Measurements from ENCODE around the gene GPR50. TPM values are rescaled to one million over a fixed set of nuclear protein-coding genes. Genes with fewer than 3 reads are reported as not detected.

Gene GPR50
- polyA plus RNA-seq, 2 donors, result 0.04 to 0.09 TPM

DNA sequence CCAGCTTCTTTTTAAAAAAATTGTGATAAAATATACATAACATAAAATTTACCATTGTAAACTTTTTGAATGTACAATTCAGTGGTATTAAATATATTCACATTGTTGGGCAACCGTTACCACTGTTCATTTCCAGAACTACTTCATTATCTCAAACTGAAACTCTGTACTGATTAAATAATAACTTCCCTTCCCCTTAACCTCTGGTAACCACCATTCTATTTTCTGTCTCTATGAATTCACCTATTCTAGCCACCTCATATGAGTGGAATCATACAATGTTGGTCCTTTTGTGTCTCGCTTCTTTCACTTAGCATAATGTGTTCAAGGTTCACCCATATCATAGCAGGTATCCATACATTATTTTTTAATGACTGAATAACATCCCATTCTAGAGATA, 8.3 kb downstream of the GPR50 start:
- Histone ChIP-seq H3K4me3 (ENCODE audit: low read depth in 1 of 2, low read length in 2 of 2) (no peak overlapping the region), H3K27ac (ENCODE audit: low read depth in 2 of 2, low read length in 1 of 2) (no peak overlapping the region), H3K27me3 (ENCODE audit: control insufficient read depth in 1 of 2, insufficient read depth in 2 of 2, low read length in 2 of 2) (peaks cover 0 to 4% of the 10 kb centered on the region in 2 donors), H3K4me1 (ENCODE audit: control insufficient read depth in 2 of 2, insufficient read depth in 2 of 2, low read length in 1 of 2) (no peaks in the 10 kb centered on the region), H3K9me3 (ENCODE audit: control insufficient read depth in 2 of 2, insufficient read depth in 1 of 2, low read depth in 1 of 2, low read length in 1 of 2) (peaks cover 0 to 4% of the 10 kb centered on the region in 2 donors), H3K36me3 (ENCODE audit: control insufficient read depth in 2 of 2, insufficient read depth in 2 of 2, low read length in 1 of 2) (no peaks in the 10 kb centered on the region)
- WGBS, 2 donors, result 59 to 78% methylated on average over 2 of the region's 2 CpGs

DNA sequence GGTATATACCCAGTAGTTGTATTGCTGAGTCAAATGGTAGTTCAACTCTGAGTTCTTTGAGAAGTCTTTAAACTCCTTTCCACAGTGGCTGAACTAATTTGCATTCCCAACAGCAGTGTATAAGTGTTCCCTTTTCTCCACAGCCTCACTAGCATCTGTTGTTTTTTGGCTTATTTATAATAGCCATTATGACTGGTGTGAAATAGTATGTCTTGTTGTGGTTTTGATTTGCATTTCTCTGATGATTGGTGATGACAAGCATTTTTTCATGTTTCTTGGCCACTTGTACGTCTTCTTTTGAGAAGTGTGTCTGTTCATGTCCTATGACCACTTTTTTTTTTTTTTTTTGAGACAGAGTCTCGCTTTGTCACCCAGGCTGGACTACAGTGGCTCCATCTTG, 30.5 kb downstream of the GPR50 start:
- Histone ChIP-seq H3K9me3 (ENCODE audit: control insufficient read depth in 2 of 2, insufficient read depth in 1 of 2, low read depth in 1 of 2, low read length in 1 of 2) (no peaks in the 10 kb centered on the region), H3K36me3 (ENCODE audit: control insufficient read depth in 2 of 2, insufficient read depth in 2 of 2, low read length in 1 of 2) (no peaks in the 10 kb centered on the region), H3K27ac (ENCODE audit: low read depth in 2 of 2, low read length in 1 of 2) (no peak overlapping the region), H3K4me3 (ENCODE audit: low read depth in 1 of 2, low read length in 2 of 2) (no peak overlapping the region), H3K27me3 (ENCODE audit: control insufficient read depth in 1 of 2, insufficient read depth in 2 of 2, low read length in 2 of 2) (no peaks in the 10 kb centered on the region), H3K4me1 (ENCODE audit: control insufficient read depth in 2 of 2, insufficient read depth in 2 of 2, low read length in 1 of 2) (no peaks in the 10 kb centered on the region)
- 52 to 53% methylated on average over 2 of the region's 2 CpGs for WGBS, 2 donors

DNA sequence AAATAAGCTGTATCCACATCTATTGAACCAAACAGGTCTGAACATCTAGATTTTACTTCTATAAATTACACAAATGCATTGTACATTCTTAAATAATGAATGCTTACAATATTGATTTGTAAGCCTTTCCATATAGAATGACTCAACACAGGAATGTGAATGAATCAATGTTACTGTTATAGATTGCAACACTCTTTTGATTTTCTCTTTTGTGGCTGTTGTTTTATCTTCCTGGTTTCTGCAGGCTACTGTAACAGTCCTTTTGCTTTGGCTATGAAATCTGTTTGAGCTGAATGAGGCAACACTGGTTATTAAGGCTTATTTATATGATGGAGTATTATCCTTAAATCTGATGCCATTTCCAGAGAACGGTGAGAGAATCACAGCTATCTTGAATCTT, 49.5 kb downstream of the GPR50 start:
- Histone ChIP-seq H3K27ac (ENCODE audit: low read depth in 2 of 2, low read length in 1 of 2) (no peak overlapping the region), H3K36me3 (ENCODE audit: control insufficient read depth in 2 of 2, insufficient read depth in 2 of 2, low read length in 1 of 2) (no peaks in the 10 kb centered on the region), H3K9me3 (ENCODE audit: control insufficient read depth in 2 of 2, insufficient read depth in 1 of 2, low read depth in 1 of 2, low read length in 1 of 2) (no peaks in the 10 kb centered on the region), H3K4me3 (ENCODE audit: low read depth in 1 of 2, low read length in 2 of 2) (no peak overlapping the region), H3K4me1 (ENCODE audit: control insufficient read depth in 2 of 2, insufficient read depth in 2 of 2, low read length in 1 of 2) (no peaks in the 10 kb centered on the region), H3K27me3 (ENCODE audit: control insufficient read depth in 1 of 2, insufficient read depth in 2 of 2, low read length in 2 of 2) (peaks cover 0 to 4% of the 10 kb centered on the region in 2 donors)
- 43 to 68% methylated on average over 1 of the region's 1 CpG for WGBS, 2 donors

DNA sequence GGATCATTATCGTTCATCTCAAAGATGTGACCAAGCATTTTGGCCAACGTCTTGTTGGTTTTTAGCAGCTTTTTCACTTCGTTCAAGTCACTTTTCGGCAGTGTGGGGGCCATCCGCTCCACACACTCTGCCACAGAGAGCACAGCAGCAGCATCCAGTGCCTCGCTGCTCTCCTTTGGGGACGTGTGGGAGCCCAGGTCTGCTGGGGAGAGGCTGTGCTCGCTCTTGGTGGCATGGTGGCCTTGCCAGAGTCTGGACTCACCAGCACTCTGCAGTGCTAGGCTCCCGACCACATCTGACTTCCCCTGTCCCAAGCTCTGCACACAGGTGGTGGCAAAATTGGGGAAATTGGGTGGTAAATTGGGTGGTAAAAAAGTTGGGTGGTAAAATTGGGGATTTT, 50.6 kb downstream of the GPR50 start:
- Histone ChIP-seq H3K4me3 (ENCODE audit: low read depth in 1 of 2, low read length in 2 of 2) (no peak overlapping the region), H3K36me3 (ENCODE audit: control insufficient read depth in 2 of 2, insufficient read depth in 2 of 2, low read length in 1 of 2) (no peaks in the 10 kb centered on the region), H3K27me3 (ENCODE audit: control insufficient read depth in 1 of 2, insufficient read depth in 2 of 2, low read length in 2 of 2) (peaks cover 0 to 4% of the 10 kb centered on the region in 2 donors), H3K9me3 (ENCODE audit: control insufficient read depth in 2 of 2, insufficient read depth in 1 of 2, low read depth in 1 of 2, low read length in 1 of 2) (no peaks in the 10 kb centered on the region), H3K4me1 (ENCODE audit: control insufficient read depth in 2 of 2, insufficient read depth in 2 of 2, low read length in 1 of 2) (no peaks in the 10 kb centered on the region), H3K27ac (ENCODE audit: low read depth in 2 of 2, low read length in 1 of 2) (no peak overlapping the region)
- 71 to 86% methylated on average over 9 of the region's 9 CpGs for WGBS, 2 donors

DNA sequence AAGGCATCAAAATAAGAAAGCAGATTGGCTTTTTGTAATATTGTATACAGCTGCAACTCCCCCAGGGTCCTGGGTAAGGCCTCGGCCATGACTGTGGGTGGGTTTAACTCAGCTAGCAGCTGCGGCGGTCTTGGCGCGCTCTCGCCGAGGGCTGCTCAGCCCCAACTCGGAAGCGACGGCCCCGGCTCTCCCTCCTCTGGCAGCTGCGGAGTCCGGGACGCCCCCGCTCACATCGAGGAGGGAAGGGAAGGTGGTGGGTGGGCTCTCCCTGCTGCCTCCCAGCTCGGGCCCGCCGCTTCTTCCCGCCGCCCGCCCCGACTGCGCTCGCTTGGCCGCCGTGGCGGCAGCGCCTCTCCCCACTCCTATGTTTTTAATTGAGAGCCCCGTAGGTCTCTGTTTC, 51.2 kb downstream of the GPR50 start:
- Histone ChIP-seq H3K4me1 (ENCODE audit: control insufficient read depth in 2 of 2, insufficient read depth in 2 of 2, low read length in 1 of 2) (no peaks in the 10 kb centered on the region), H3K4me3 (ENCODE audit: low read depth in 1 of 2, low read length in 2 of 2) (no peak overlapping the region), H3K36me3 (ENCODE audit: control insufficient read depth in 2 of 2, insufficient read depth in 2 of 2, low read length in 1 of 2) (no peaks in the 10 kb centered on the region), H3K27ac (ENCODE audit: low read depth in 2 of 2, low read length in 1 of 2) (no peak overlapping the region), H3K27me3 (ENCODE audit: control insufficient read depth in 1 of 2, insufficient read depth in 2 of 2, low read length in 2 of 2) (peaks cover 0 to 4% of the 10 kb centered on the region in 2 donors), H3K9me3 (ENCODE audit: control insufficient read depth in 2 of 2, insufficient read depth in 1 of 2, low read depth in 1 of 2, low read length in 1 of 2) (no peaks in the 10 kb centered on the region)
- WGBS, 2 donors, result 23 to 42% methylated on average over 25 to 29 of the region's 30 CpGs

DNA sequence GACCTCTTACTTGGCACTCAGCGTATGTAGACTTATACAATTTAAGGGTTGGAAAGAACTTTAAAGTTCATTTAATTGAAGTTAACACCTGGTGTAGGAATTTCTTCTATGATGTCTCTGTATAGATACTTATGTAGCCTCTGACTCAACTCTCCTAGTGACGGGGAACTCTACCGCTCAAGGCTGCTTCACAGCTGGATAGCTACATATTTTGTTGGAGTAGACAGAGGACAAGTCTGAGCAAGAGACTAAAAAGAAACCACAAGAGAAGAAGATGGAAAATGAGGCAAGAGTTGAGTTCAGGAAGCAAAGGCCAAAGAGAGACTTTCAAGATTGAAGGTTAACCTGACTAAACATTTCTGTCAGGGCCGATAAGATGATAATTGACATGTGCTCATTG, 52.6 kb downstream of the GPR50 start:
- WGBS, 2 donors, result 75 to 81% methylated on average over 4 of the region's 4 CpGs
- peaks cover 0 to 4% of the 10 kb centered on the region in 2 donors for H3K27me3 ChIP-seq (ENCODE audit: control insufficient read depth in 1 of 2, insufficient read depth in 2 of 2, low read length in 2 of 2)
- no peaks in the 10 kb centered on the region for H3K9me3 ChIP-seq (ENCODE audit: control insufficient read depth in 2 of 2, insufficient read depth in 1 of 2, low read depth in 1 of 2, low read length in 1 of 2)
- H3K27ac ChIP-seq (ENCODE audit: low read depth in 2 of 2, low read length in 1 of 2), result no peak overlapping the region
- H3K36me3 ChIP-seq (ENCODE audit: control insufficient read depth in 2 of 2, insufficient read depth in 2 of 2, low read length in 1 of 2), result no peaks in the 10 kb centered on the region
- no peak overlapping the region for H3K4me3 ChIP-seq (ENCODE audit: low read depth in 1 of 2, low read length in 2 of 2)
- no peaks in the 10 kb centered on the region for H3K4me1 ChIP-seq (ENCODE audit: control insufficient read depth in 2 of 2, insufficient read depth in 2 of 2, low read length in 1 of 2)

Other genes starting within 250 kb of the GPR50 start
- 10 to 100 TPM; 14.9 to 25.5 TPM for gene HMGB3, start 193.2 kb upstream of the GPR50 start, polyA plus RNA-seq
- gene VMA21, start 220.6 kb downstream of the GPR50 start, polyA plus RNA-seq, result 1 to 10 TPM; 4.2 to 7.1 TPM